GM18526 (cell line): Measurements from ENCODE around the gene OSBPL6.

ENCODE experiments used
- POLR2A ChIP-seq: IDR thresholded peaks from 3 replicates; pipeline ENCODE4 v1.6.1; 2011; ENCODE audit not compliant: insufficient read length; ENCODE audit errors: extremely low read depth

Gene OSBPL6

DNA sequence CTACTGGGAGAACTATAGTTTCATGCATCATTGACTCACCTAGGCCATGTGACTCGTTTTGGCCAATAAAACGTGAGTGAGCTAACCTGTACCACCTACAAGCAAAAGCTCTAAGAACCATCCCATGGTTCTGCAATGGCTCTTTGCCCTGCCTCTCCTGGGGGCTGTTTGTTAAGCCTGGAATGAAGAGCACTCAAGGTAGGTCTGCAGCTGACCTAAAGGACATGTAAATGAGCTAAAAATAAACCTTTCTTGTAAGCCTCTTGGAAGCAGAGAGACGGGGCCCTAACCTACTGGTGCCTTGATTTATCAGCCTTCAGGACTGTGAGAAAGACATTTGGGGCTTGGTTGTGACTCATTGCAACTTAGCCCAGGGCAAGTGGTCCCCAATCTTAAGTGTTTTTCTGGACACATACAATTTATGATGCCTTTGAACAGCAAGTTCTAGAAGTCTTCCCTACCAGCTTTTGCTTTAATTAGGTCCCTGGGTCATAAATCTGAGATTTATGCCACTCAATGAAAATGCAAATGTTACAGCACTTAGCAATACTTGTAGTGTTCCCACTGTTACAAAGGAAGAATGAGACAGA lies 107.4 kb downstream of the OSBPL6 start:
- TF ChIP-seq POLR2A, result no peak

DNA sequence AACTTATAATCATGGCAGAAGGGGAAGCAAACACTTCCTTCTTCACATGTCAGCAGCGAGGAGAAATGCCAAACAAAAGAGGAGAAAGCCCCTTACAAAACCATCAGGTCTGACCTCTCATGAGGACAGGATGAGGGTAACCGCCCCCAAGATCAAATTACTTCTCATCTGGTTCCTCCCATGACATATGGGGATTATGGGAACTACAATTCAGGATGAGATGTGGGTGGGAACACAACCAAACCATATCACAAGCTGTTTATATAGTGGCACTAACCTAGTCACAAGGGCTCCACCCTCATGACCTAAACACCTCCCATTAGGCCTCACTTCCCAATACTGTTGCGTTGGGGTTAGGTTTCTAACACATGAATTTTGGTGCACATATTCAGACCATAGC lies 110.0 kb downstream of the OSBPL6 start:
- TF ChIP-seq POLR2A, result no peak

DNA sequence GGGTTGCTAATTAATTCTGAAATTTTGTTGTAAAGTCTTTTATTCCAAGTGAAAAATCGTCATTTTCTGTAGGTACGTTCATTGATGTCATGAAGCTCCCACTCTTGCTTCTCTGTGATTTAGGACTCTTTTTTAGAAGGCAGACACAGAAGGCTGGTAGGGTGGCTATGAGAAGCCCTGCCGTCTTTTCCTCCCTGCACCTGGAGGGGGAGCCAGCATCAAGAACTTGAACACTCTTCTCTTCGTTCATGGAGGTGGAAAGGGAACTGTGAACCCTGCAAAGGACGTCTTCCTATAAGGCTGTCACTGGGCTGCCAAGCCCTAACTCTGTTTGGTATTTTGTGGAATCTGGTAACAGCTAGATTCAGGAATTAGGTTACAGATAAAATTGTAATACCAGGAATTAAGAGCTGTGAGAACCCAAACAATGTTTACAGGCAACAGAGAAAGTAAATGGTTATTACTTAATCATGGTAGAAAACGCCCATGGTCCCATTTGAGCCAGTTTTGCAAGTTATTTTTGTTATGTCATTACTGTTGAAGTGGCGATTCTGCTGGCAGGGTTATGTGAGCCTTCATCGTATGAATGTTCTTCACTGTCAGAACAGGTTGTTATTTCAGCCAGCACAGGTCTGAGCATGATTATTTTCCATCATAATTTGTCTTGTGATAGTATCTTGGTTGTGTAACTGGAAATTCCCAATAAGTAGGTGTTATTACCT lies 112.2 kb downstream of the OSBPL6 start:
- TF ChIP-seq POLR2A, result no peak

DNA sequence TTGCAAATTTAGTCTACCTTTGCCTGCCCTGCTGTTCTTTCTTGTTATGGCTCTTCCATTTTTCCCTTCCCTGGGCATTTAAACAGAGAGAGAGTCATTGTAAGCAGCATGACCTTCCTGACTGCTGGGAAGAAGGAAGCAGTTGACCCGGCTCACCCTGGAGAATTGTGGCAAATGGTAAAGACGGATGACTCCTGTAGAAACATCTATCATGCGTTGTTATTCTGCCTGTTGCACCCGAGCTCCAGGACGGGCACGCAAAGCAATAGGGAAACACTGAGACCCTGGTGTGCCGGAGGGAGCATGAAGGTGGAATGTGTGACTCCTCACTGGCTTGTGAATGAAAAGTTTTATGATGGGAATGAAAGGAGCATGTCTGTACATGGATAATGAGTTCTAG lies 113.3 kb downstream of the OSBPL6 start:
- TF ChIP-seq POLR2A, result no peak

DNA sequence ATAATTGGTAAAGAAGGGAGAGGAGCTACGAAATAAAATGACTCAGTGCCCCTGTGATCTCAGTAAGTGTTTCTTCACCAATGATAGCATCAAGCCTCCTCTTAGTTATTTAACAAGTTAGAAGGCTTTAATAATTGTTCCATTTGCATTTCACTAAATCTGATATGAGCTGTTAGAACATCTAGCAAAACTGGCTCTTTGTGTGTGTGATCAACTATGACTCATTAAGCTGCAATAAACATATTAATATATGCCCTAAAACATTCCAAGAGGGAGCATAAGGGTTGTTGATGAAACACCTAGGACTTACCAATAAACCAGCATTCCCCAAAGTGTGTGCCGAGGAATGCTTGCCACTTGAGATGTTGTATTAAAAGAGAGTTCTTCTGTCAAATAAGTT lies 115.2 kb downstream of the OSBPL6 start:
- TF ChIP-seq POLR2A, result no peak

DNA sequence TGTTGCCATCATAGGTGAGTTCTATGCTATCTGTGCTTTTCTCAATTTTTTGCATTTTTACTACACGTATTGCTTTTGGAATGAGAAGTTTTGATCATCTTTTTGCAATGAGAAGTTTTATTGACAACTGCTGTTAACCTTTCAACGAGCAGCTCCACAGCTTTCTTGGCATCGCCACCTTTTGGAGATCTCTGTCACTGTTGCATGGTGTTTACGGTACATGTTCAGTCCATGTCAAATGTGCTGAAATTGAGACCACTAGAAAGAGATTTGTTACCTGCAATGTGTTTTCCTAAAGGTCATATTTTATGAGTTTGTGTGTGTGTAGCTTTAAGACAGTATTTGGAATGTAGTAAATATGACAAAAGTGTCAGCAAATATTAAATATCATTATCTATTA lies 120.8 kb downstream of the OSBPL6 start:
- TF ChIP-seq POLR2A, result no peak

DNA sequence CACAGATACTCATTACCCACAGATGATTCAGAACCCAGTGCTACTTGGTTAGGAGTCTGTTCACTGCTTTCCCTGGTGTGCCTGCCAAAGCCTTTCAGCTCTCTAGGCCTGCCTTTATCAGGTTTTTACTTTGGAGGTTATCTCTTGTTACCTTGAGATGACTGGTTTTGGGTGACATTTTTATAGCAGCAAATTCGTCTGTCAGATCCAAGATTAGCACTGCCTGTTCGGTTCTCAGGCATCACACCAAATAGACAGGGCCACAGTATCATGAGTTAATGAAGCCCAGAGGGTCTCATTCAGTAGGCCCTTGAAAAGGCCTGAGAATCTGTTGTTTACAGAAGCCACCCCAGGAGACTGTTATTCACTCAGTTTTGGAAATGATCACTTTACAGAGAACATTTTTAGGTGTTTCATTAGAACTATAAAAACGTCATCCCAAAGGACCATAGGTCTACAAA lies 121.2 kb downstream of the OSBPL6 start:
- no peak for TF ChIP-seq POLR2A

DNA sequence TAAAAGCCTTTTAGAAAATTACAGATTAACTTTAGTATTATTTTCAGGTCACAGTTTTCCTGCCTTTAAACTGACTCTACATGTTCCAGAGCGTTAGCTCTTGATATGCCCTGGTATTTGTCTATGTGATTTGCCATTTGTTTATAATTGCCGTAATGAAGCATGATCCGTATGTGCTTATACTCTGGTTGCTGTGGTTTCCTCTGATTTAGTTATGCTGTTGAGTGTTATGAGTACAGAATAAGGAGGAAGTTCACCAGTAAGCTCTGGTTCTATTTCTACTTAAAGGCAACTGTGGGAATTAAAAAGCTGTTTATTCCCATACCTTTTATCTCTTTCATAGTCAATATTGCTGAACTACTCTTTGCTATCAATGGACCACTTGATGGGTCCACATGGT lies 123.5 kb downstream of the OSBPL6 start:
- no peak for TF ChIP-seq POLR2A

DNA sequence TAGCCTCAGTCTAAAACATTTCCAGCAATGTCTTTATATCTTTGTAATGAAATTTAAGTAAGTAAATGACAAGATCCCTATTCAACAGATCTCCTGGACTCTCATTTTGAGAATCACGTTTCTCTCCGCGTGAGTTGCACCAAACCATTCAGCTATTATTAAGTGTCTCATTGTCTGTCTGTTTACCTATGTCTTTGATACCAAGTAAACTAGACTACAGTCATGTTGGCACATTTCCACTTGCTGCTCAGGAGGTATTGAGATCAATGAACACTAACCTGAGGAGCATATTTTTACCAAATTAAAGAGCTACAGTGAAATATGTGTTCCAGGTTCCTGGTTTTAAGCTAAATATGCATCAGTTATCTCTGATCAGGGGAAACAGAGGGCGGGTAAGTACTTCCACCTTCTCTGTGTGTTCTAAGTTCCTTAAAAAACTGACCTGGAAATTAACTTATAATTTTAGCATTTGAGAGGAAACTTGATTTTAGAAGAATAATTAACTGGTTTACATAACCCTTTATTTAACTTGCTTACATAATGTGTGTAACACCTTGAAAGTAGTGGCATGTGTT lies 125.8 kb downstream of the OSBPL6 start:
- no peak for TF ChIP-seq POLR2A

DNA sequence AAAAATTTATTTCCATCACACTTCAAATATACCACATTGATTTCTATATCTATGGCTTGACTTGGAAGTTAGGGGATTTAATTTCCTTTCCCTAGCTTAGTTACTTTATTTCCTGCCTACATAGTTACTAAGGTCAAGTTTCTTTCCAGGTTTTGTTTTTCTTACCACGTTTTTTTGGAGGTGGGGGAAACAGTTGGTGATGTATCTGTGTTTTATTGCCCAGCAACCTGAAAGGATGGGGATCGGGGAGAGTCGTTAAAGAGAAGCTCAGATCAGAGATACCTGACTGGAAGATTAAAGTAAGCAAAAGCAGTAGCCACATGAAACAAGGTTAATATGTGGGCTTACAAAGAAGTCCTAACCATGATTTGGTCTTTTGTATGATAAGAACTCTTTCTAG lies 127.8 kb downstream of the OSBPL6 start:
- TF ChIP-seq POLR2A, result no peak

DNA sequence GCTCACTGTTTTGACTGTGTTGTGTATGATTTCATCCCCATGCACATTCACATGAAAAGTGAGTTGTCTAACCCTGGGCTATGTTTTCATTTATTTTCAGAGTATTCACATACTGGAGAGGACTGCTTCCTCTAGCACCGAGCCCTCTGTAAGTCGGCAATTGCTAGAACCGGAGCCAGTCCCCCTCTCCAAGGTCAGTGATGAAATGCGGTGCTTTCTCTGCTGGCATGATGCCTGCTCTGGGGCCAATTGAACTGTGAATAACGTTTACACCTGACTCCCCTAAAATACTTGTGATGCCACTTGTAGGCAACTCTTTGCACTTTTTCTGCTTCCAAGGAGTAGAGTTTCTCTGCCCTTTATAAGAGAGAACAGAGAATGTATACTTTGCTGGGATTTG lies 129.8 kb downstream of the OSBPL6 start:
- TF ChIP-seq POLR2A, result no peak

DNA sequence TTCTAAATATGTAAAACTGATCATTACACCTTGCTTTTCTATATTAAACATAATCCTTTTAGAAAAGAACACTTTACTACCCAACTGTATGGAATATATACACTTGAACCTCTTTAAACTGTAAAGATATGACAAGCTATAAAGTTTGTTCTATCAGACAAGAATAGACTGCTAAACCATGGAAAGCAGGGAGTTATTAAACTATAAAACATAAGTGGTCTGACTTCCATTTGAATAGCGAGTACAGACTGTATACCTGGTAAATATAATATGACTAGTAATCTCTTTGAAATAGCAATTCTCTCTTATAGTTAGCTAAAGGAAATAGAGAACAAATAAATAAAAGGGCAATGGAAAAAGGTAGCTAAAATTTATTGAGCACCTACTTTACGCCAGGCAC lies 131.0 kb downstream of the OSBPL6 start:
- no peak for TF ChIP-seq POLR2A

DNA sequence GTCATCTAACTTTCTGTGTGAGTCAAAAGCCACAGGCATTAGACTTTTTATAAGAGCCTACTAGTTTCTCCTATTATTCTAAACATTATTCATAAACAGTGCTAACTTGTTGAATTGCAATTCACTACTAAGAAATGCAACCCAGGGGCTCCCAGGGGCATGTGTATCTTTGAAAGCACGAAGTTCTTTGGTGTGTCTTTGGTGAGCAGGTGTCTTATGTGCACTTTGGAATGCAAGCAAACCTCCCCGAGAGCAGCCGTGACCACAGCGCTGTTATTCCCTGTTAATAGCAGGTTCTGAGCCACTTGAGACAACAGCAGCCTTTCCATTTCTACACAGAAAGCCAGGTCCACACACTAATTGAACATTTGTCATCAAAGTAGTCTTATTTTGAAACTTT lies 133.2 kb downstream of the OSBPL6 start:
- TF ChIP-seq POLR2A, result no peak

DNA sequence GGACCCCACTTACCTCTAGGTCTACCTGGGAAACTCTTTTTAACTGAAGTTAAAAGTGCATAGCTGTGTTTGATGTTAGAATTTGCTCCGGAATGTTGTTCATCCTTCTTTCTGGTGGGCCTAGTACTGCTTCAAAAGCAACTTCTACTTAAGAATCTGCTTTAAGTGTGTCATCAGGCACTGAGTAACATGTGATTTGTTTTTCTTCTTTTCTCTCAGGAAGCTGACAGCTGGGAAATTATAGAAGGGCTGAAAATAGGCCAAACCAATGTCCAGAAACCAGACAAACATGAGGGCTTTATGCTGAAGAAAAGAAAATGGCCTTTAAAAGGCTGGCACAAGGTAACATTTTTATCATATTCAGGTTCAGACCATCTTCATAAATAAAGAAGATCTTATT lies 133.7 kb downstream of the OSBPL6 start:
- TF ChIP-seq POLR2A, result no peak

DNA sequence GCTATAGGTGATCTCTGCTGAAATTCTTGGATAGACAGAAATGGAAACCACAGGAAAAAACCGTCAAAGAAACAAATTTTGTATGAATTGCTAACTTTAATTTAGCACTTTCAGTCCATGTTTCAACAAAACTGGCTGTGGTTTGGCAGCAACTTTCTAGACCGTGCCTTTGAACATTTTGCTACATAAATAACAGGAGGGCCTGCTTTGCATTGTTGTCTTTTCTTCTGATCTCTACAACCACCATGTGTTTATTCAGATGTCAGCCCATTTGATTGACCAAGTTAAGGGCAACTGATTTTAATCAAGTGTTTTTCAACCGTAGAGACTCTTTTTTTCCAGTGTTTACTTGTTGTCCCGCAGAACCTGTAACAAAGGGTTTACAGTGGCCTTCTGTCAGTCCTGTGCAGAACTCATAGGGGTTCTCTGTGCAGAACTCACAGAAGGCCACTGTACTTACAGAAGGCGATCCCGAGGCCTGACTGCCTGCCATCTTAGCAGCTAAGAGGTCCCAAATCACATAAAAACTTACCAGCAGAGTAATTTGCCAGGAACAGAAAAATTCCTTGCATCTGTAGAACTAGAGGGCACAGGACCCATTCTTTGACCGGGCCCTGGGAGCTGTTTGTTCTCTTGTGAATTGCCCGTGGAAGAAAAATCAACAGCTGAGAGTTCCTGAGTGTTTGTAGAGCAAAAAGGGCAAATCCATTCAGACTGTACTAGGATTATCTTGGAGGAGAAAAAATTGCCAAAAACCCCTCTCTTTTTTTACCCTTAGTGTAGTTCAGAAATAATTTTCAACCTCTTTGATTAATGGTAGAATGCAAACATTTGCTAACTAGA lies 136.1 kb downstream of the OSBPL6 start:
- no peak for TF ChIP-seq POLR2A

DNA sequence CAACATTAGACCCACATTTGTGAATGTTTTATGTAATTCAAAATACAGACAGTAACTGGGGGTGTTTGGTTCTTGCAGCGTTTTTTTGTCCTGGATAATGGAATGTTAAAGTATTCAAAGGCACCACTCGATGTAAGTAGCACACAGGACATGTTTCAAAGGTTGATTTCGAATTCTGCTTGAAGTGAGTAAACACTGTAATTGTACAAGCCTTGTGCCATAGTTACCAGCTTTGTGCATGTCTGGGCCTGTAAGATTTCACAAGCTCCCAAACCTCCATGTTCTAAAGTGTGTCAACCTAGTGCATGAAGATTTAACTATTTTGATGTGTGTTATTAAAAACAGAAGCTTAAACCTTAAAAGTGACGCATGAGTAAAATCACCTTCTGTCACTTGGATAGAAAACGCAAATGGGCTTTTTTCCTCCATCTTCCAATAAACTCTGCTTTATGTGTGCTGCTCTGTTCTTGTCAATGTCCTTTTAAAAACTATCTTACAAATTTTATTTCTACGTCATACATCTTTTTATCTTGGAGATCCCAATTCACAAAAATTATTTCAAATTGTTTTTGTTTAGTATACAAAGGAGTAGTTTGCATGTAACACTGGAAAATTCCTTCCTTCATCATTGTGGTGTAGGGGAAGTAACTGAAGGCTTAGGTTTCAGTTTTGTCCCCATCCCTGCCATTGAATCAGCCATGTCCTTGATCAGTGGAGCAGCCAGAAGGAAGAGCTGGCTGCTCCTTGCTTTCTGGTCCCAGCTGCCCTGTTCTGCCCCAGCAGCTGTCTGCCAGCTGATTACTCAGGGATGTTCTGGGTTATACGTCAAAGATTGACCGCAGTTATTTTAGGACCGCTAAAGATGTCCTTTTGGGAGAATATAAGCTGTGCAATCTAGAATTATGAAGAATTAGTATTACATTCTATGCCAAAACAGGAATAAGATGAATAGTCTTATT lies 137.4 kb downstream of the OSBPL6 start:
- TF ChIP-seq POLR2A, result no peak
